Measurements from ENCODE around the gene ZBP1. TPM values are rescaled to one million over a fixed set of nuclear protein-coding genes. Genes with fewer than 3 reads are reported as not detected.

The ZBP1 gene
- total RNA-seq, 4 donors from 2014 or later: 0.19 TPM; not detected in 3

DNA sequence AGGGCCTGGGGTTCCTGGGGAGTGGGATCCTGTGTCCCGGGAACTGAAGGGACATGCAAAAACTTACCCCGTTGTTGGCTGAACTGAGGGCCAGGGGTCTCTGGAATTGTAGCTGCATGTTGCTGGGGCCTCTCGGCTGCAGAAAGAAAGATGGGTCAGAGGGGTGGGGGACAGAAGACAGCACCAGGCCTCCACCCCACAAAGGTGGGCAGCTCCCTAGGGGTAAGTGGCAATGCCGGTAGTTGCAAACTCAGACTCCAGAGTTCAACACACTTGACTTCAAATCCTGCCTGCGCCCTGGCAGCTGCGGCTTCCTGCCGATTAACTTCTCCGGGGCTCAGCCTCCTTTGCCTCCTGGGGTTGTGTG lies 4.8 kb downstream of the ZBP1 start:
- 74 to 80% methylated on average over 8 of the region's 8 CpGs for WGBS, 2 donors
- no peak overlapping the region for H3K4me3 ChIP-seq (ENCODE audit: low read depth, poor library complexity, severe bottlenecking)
- intact Hi-C loops (cut with DNase I; ENCODE audit: low total_unique reads): no loop called here
- TF ChIP-seq POLR2A (IDR thresholded peaks at IDR 0.05): no peak
- TF ChIP-seq, protein P1, sequence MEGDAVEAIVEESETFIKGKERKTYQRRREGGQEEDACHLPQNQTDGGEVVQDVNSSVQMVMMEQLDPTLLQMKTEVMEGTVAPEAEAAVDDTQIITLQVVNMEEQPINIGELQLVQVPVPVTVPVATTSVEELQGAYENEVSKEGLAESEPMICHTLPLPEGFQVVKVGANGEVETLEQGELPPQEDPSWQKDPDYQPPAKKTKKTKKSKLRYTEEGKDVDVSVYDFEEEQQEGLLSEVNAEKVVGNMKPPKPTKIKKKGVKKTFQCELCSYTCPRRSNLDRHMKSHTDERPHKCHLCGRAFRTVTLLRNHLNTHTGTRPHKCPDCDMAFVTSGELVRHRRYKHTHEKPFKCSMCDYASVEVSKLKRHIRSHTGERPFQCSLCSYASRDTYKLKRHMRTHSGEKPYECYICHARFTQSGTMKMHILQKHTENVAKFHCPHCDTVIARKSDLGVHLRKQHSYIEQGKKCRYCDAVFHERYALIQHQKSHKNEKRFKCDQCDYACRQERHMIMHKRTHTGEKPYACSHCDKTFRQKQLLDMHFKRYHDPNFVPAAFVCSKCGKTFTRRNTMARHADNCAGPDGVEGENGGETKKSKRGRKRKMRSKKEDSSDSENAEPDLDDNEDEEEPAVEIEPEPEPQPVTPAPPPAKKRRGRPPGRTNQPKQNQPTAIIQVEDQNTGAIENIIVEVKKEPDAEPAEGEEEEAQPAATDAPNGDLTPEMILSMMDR (IDR thresholded peaks at IDR 0.05): no peak
- DNase-seq (ENCODE audit: low spot score in 2 of 2): peak in 1 of 2 donors; percentile 78

DNA sequence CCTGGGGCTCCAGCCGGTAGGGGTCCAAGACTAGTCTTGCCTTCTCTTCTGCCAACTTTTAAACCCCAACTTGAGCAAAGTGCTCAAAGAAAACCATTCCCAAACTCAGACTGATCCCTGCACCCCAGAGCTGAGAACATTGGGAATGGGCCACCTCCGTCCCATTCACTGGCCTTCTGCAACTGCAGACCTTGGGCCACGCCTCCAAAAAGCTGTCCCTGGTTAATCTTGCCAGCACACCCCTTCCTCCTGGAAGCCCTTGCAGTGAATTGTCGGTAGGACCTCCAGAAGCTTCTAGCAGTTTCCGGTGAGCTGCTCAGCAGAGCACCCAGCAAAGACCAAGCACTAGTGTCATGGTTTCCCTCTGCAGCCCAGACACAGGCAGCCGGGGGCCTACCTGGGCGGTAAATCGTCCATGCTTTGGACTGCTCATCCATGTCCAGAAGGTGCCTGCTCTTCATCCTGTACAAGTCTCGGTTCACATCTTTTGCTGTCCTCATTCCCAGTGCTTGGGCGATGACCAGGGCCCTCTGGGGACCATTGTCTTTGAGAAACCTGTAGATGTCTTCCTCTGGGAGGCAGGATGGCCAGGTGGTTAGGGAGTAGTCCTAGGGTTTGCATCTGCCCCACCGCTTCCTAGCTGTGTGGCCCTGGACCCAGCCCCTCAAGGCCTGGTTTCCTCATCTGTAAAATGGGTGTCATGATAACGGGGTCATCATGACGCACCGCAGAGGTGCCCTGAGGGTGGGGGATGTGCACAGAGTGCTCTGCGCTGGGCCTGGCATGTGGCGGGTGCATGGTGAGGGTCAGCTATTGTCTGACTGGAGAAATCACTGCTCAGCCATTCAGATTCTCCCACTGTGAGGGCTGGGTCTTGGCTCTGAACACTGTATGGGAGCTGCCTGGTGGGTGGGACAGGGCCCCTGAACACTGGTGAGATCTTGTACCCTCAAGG lies 5.5 kb downstream of the ZBP1 start:
- no peak overlapping the region for H3K4me3 ChIP-seq (ENCODE audit: low read depth, poor library complexity, severe bottlenecking)
- intact Hi-C loops (cut with DNase I; ENCODE audit: low total_unique reads): no loop called here
- 89% methylated on average over 16 of the region's 16 CpGs for WGBS, 2 donors
- no peak for TF ChIP-seq POLR2A (IDR thresholded peaks at IDR 0.05)
- peak in 1 of 2 donors; percentile 68 for DNase-seq (ENCODE audit: low spot score in 2 of 2)

DNA sequence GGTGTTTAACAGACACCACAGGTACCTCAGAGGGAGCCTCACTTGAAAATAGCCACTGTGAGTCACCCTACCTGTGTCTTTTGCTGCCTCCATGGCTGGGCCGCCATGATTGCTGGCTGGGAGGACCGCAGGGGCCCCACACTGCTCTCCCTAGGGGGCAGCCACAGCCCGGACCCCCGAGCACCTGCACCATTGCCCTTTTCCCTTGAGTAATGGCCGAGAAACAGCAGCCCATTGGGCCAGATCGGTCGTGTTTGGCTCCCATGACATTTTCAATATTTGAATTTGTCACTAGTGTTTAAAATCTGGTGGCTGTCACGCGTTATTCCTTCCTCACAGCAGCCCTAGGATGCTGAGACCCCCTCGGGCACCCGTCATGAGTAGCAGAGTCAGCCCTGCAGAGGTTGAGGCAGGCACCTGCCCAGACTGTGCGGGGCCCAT lies 6.7 kb downstream of the ZBP1 start:
- intact Hi-C loops (cut with DNase I; ENCODE audit: low total_unique reads): no loop called here
- TF ChIP-seq, protein P1 (IDR thresholded peaks at IDR 0.05): no peak
- no peak for TF ChIP-seq POLR2A (IDR thresholded peaks at IDR 0.05)
- peak in 1 of 2 donors; percentile 70 for DNase-seq (ENCODE audit: low spot score in 2 of 2)
- H3K4me3 ChIP-seq (ENCODE audit: low read depth, poor library complexity, severe bottlenecking): no peak overlapping the region
- 88 to 89% methylated on average over 10 to 12 of the region's 12 CpGs for WGBS, 2 donors

DNA sequence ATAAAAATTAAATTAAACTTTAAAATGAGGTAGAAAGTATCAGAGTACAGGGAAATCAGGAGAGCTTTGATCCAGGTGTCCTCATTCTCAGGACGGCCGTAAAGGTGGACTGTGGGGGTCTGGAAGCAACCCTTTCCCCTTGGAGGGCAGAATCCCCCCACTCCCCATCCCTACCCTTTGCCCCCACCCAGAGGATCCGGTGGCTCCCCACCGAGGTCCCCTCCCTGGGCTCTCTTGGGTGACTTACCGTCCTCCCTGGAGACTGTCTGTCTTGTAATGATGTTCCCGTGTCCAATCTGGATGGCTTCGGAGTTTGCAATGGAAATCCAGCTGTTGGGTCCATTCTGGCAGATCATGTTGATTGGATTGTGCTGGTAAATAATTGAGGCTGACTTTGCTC lies 7.3 kb downstream of the ZBP1 start:
- intact Hi-C loops (cut with DNase I; ENCODE audit: low total_unique reads): no loop called here
- no peak overlapping the region for H3K4me3 ChIP-seq (ENCODE audit: low read depth, poor library complexity, severe bottlenecking)
- 90% methylated on average over 7 of the region's 7 CpGs for WGBS, 2 donors
- DNase-seq (ENCODE audit: low spot score in 2 of 2): peak in 1 of 2 donors; percentile 67
- TF ChIP-seq, protein P1 (IDR thresholded peaks at IDR 0.05): no peak
- no peak for TF ChIP-seq POLR2A (IDR thresholded peaks at IDR 0.05)

DNA sequence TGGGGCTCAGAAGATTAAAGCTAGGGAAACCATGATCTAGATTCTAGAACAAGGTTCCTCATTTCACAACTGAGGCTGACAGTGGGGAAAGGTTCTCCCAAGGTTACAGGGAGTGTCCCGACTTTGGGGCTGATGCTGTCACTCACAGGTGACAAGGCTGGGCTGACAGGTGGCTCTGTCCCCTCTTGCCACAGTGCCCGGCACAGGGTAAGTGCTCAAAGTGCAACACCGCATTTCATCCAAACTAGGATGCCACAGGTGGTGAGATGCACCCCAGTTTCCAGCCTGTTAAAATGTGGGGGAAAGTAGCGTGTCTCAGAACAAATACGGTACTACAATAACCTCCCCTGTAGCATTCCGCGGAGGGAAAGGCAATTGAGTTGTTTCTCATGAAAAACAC lies 7.8 kb downstream of the ZBP1 start:
- 87 to 90% methylated on average over 7 of the region's 7 CpGs for WGBS, 2 donors
- intact Hi-C loops (cut with DNase I; ENCODE audit: low total_unique reads): no loop called here
- H3K4me3 ChIP-seq (ENCODE audit: low read depth, poor library complexity, severe bottlenecking): no peak overlapping the region
- DNase-seq (ENCODE audit: low spot score in 2 of 2): peak in 1 of 2 donors; percentile 62
- TF ChIP-seq, protein P1 (IDR thresholded peaks at IDR 0.05): no peak
- no peak for TF ChIP-seq POLR2A (IDR thresholded peaks at IDR 0.05)

DNA sequence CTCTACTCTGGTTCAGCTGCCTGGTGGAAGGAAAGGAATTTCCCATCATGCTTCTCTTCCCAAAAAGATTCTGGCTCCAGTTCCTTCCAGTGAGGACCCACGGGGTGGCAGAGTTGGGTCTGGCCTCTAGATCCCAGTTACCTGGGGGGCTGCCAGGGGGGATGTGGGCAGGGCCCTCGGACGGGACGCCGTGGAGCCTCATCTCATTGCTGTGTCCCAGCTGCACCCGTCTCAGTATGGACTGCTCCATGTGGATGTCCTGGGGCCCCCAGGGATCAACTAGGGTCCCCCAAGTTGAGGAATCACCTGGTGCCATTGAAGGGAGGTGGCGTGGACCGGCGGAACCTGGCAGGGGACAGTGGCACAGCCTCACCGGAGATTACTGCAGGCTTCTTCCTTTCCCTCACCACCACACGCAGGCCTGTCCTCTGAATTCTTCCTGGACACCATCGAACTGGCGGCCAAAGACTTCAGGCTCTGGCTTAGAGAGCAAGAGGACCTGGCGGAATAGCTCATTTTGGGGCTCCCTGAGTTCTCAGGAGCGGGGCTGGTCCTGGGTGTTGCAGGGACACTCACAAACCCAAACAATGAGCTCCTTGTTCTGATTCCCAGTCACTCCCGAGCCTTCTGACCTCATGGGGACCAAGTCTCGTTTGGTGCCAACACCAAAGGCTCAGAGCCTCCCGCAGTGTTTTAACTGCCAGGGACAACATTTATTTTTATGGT lies 8.5 kb downstream of the ZBP1 start:
- 79 to 81% methylated on average over 17 to 18 of the region's 18 CpGs for whole genome bisulfite sequencing, 2 donors

More for the DNA sequence above, 8.5 kb downstream of the ZBP1 start:
- TF ChIP-seq, protein P1 (IDR thresholded peaks at IDR 0.05): no peak
- no peak for TF ChIP-seq POLR2A (IDR thresholded peaks at IDR 0.05)
- intact Hi-C loops (cut with DNase I; ENCODE audit: low total_unique reads): no loop called here
- H3K4me3 ChIP-seq (ENCODE audit: low read depth, poor library complexity, severe bottlenecking): no peak overlapping the region
- DNase-seq (ENCODE audit: low spot score in 2 of 2): peak in 1 of 2 donors; percentile 72
